ENCODE data around the gene TMEM164. TPM values are rescaled to one million over a fixed set of nuclear protein-coding genes. Genes with fewer than 3 reads are reported as not detected.

Gene TMEM164
- total RNA-seq, 2 donors from 2014 or later, result 30.3 to 36.6 TPM

- Histone ChIP-seq H3K27me3 (no peaks in the 10 kb centered on the region), H3K36me3 (no peaks in the 10 kb centered on the region), H3K27ac (peak overlapping the region in 1 of 2 donors; percentile 82), H3K4me3 (no peak overlapping the region), H3K9me3 (no peaks in the 10 kb centered on the region), H3K4me1 (peaks cover 0 to 28% of the 10 kb centered on the region in 2 donors)
- DNase-seq (ENCODE audit: low spot score), result no peak
- TF ChIP-seq, protein P1, sequence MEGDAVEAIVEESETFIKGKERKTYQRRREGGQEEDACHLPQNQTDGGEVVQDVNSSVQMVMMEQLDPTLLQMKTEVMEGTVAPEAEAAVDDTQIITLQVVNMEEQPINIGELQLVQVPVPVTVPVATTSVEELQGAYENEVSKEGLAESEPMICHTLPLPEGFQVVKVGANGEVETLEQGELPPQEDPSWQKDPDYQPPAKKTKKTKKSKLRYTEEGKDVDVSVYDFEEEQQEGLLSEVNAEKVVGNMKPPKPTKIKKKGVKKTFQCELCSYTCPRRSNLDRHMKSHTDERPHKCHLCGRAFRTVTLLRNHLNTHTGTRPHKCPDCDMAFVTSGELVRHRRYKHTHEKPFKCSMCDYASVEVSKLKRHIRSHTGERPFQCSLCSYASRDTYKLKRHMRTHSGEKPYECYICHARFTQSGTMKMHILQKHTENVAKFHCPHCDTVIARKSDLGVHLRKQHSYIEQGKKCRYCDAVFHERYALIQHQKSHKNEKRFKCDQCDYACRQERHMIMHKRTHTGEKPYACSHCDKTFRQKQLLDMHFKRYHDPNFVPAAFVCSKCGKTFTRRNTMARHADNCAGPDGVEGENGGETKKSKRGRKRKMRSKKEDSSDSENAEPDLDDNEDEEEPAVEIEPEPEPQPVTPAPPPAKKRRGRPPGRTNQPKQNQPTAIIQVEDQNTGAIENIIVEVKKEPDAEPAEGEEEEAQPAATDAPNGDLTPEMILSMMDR (IDR thresholded peaks at IDR 0.05), result no peak
These were observed 1.8 kb upstream of the TMEM164 start for GRCh38 chrX:110000847-110001713.

- Histone ChIP-seq H3K4me3 (peak overlapping the region; percentile 57 to 60), H3K27ac (peak overlapping the region; percentile 82 to 83), H3K36me3 (no peaks in the 10 kb centered on the region), H3K9me3 (no peaks in the 10 kb centered on the region), H3K27me3 (no peaks in the 10 kb centered on the region), H3K4me1 (peaks cover 0 to 31% of the 10 kb centered on the region in 2 donors)
- TF ChIP-seq, protein P1 (IDR thresholded peaks at IDR 0.05), result no peak
- no peak for DNase-seq (ENCODE audit: low spot score)
These were observed 1.1 kb upstream of the TMEM164 start for GRCh38 chrX:110001740-110002299.

DNA sequence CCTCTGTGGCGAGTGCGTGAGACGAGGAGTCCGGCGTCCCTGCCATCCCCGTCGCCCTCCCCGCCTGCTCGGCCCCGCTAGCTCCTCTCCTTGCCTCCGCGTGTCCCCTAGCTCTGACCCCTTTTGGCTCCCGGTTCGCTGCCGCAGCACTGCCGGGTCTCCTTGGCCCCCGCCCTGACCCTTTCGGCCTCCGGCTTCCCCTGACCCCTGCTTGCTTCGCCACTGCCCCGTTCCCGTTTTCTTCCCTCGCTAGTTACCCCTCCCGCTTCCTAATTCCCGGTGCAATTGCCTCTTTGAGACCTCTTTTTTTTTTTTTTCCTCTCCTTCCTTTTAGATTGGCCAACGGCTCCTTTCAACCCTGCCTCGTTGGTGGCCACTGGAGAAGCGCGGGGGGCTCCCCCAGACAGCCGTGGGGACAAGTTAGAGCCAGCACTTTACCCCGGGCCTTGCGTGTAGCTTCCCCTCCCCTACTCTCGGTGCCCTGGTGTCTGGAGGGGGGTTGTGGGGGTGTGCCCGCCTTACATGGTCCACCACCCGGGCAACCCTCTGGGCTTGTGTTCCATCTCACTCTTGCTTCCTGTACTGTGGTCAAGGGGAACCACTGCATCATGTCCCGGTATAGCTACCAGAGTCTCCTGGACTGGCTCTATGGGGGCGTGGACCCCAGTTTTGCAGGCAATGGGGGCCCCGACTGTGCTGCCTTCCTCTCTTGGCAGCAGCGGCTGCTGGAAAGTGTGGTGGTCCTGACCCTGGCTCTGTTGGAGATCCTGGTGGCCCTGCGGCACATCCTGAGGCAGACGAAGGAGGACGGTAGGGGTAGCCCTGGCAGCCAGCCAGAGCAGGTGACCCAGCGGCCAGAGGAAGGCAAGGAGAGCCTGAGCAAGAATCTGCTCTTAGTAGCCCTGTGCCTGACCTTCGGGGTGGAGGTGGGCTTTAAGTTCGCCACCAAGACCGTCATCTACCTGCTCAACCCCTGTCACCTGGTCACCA is 548 bp downstream of the TMEM164 start:
- peaks cover 0 to 31% of the 10 kb centered on the region in 2 donors for H3K4me1 ChIP-seq
- TF ChIP-seq, protein P1 (IDR thresholded peaks at IDR 0.05), result no peak
- no peaks in the 10 kb centered on the region for H3K9me3 ChIP-seq
- peak overlapping the region; percentile 57 to 60 for H3K4me3 ChIP-seq
- no peaks in the 10 kb centered on the region for H3K36me3 ChIP-seq
- no peak for DNase-seq (ENCODE audit: low spot score)
- no peaks in the 10 kb centered on the region for H3K27me3 ChIP-seq
- H3K27ac ChIP-seq, result peak overlapping the region; percentile 82 to 83

GRCh38 chrX:110004215-110004614 is 1.3 kb downstream of the TMEM164 start:
- no peaks in the 10 kb centered on the region for H3K27me3 ChIP-seq
- no peaks in the 10 kb centered on the region for H3K9me3 ChIP-seq
- H3K4me3 ChIP-seq, result peak overlapping the region in 1 of 2 donors; percentile 57
- peaks cover 0 to 31% of the 10 kb centered on the region in 2 donors for H3K4me1 ChIP-seq
- peak overlapping the region; percentile 82 to 83 for H3K27ac ChIP-seq
- no peak for DNase-seq (ENCODE audit: low spot score)
- H3K36me3 ChIP-seq, result no peaks in the 10 kb centered on the region
- TF ChIP-seq, protein P1 (IDR thresholded peaks at IDR 0.05), result no peak

- H3K9me3 ChIP-seq, result no peaks in the 10 kb centered on the region
- no peaks in the 10 kb centered on the region for H3K36me3 ChIP-seq
- TF ChIP-seq, protein P1 (IDR thresholded peaks at IDR 0.05), result no peak
- H3K27ac ChIP-seq, result peak overlapping the region; percentile 82 to 83
- peaks cover 0 to 31% of the 10 kb centered on the region in 2 donors for H3K4me1 ChIP-seq
- peak overlapping the region in 1 of 2 donors; percentile 57 for H3K4me3 ChIP-seq
- DNase-seq (ENCODE audit: low spot score), result no peak
- H3K27me3 ChIP-seq, result no peaks in the 10 kb centered on the region
These were observed 1.9 kb downstream of the TMEM164 start for GRCh38 chrX:110004731-110005369.

Data from right atrium auricular region (tissue), 2 donors.